ENCODE results near the gene SLC4A8. TPM values are rescaled to one million over a fixed set of nuclear protein-coding genes. Genes with fewer than 3 reads are reported as not detected.

SLC4A8 gene
- total RNA-seq, 1 experiment from 2014 or later: 4.2 TPM

DNA sequence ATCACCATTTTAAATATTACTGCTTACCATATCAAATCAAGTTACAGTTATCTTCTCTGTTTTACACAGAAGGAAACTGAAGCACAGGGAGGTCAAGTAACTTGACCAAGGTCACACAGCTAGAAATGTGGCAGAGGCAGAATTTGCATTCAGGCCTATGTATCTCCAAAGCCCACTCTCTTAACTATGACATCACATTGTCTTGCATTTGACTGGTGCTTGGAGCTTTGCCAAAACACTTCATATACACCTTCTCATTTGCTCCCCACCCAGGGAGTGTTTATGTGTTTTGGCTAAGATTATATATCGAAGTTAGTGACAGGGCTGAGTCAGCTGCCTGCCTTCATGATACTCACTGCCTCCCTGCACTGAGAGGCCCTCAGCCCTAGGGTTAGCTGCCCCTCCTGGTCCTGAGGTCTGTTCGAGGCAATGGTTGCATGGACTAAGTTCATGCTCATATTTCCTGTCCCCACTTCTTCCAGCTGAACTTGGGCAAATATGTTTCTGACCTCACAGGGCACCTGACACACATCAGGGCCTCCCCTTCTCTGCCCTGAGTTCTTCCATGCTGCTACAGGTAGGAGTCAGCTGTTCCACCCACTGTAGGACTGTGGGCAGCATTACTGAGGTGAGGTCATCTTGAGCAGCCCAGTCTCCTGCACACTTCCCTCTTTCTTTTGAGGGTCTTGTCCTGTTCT lies 35.2 kb upstream of the SLC4A8 start:
- ChIA-PET POLR2A (ENCODE audit: unreplicated experiment) (interaction anchor here (0.6 kb wide), 1 partner anchor 103 kb away, joined by 3 read pairs; no protein-coding TSS in a partner anchor), CTCF (no interaction called here)
- Histone ChIP-seq H3K9ac (ENCODE audit: low read length) (peak overlapping the region; percentile 38), H3K27me3 (ENCODE audit: low read length) (no peaks in the 10 kb centered on the region), H3K4me1 (ENCODE audit: insufficient read depth, low read length) (peaks cover 86% of the 10 kb centered on the region), H3F3A (ENCODE audit: low read length, unreplicated experiment) (no peaks in the 10 kb centered on the region), H3K4me3 (ENCODE audit: low read length) (peak overlapping the region; percentile 19; the same call in 1 of the 2 replicates), H3K36me3 (ENCODE audit: low read depth, low read length) (no peaks in the 10 kb centered on the region), H3K9me2 (replicated peaks; ENCODE audit: low read length) (no peaks in the 10 kb centered on the region), H2AFZ (ENCODE audit: low read length) (no peak overlapping the region), H3K4me2 (ENCODE audit: low read length) (peak overlapping the region; percentile 55), H3K9me3 (ENCODE audit: low read length) (no peaks in the 10 kb centered on the region), H3K27ac (ENCODE audit: low read length) (peak overlapping the region; percentile 97), H3K79me2 (ENCODE audit: low read length) (peaks cover 73% of the 10 kb centered on the region), H4K20me1 (ENCODE audit: low read length) (no peaks in the 10 kb centered on the region)
- intact Hi-C loops (cut with micrococcal nuclease): no loop called here
- no peak for TF ChIP-seq CTCF (conservative IDR thresholded peaks at IDR 0.05; ENCODE audit: low read depth, low read length)
- TF ChIP-seq EZH2phosphoT487 (IDR thresholded peaks at IDR 0.05; ENCODE audit: borderline replicate concordance, low read length): no peak
- TF ChIP-seq EZH2 (IDR thresholded peaks at IDR 0.05; ENCODE audit: low read length, unreplicated experiment): no peak
- BruUV-seq (replicated peaks): no TSS peak
- peak; percentile 78 for DNase-seq
- ATAC-seq: peak; percentile 19

- Histone ChIP-seq H3K79me2 (ENCODE audit: low read length) (peaks cover 66% of the 10 kb centered on the region), H3K36me3 (ENCODE audit: low read depth, low read length) (no peaks in the 10 kb centered on the region), H2AFZ (ENCODE audit: low read length) (no peak overlapping the region), H3K9me2 (replicated peaks; ENCODE audit: low read length) (no peaks in the 10 kb centered on the region), H3F3A (ENCODE audit: low read length, unreplicated experiment) (peaks cover 3% of the 10 kb centered on the region), H3K4me3 (ENCODE audit: low read length) (peak overlapping the region; percentile 88), H3K9me3 (ENCODE audit: low read length) (no peaks in the 10 kb centered on the region), H3K27me3 (ENCODE audit: low read length) (no peaks in the 10 kb centered on the region), H3K27ac (ENCODE audit: low read length) (peak overlapping the region; percentile 97), H4K20me1 (ENCODE audit: low read length) (no peaks in the 10 kb centered on the region), H3K4me2 (ENCODE audit: low read length) (peak overlapping the region; percentile 91), H3K4me1 (ENCODE audit: insufficient read depth, low read length) (peaks cover 86% of the 10 kb centered on the region), H3K9ac (ENCODE audit: low read length) (peak overlapping the region; percentile 91)
- DNase-seq (peak; percentile 14), ATAC-seq (no peak)
- CTCF ChIA-PET: interaction anchor here (1.5 kb wide), 1 partner anchor 19 kb away, joined by 5 read pairs; no protein-coding TSS in a partner anchor
- no peak for TF ChIP-seq EZH2 (IDR thresholded peaks at IDR 0.05; ENCODE audit: low read length, unreplicated experiment)
- no peak for TF ChIP-seq EZH2phosphoT487 (IDR thresholded peaks at IDR 0.05; ENCODE audit: borderline replicate concordance, low read length)
- TF ChIP-seq CTCF (conservative IDR thresholded peaks at IDR 0.05; ENCODE audit: low read depth, low read length): no peak
- intact Hi-C loops (cut with micrococcal nuclease): no loop called here
- POLR2A ChIA-PET (ENCODE audit: unreplicated experiment): interaction anchor here (0.5 to 0.6 kb wide), 2 partner anchors 24 to 927 kb away, joined by 13 to 24 read pairs; no protein-coding TSS in a partner anchor
- BruUV-seq (replicated peaks): TSS peak; percentile 40
Observed at GRCh38 chr12:51390457-51390856, 34.2 kb upstream of the SLC4A8 start.

DNA sequence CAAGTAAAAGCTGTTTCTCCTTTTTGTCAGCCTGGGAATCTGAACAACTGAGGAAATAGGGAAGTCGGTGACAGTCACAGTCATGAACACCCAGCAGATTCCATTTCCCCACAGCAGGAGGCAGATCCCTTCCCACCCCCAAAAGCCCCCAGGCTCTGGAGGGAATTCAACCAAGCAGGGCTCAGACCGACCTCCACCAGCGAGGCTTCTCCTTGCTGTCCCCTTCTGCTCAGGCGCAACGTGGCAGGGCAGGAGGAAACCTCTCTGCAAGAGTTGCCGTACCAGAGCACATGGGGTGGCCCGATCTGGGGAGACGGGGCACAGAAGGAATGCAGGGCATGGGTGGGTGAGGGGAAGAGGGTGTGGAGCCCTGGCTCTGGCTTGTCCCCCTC lies 33.7 kb upstream of the SLC4A8 start:
- Histone ChIP-seq H3K4me1 (ENCODE audit: insufficient read depth, low read length) (peaks cover 86% of the 10 kb centered on the region), H4K20me1 (ENCODE audit: low read length) (no peaks in the 10 kb centered on the region), H3K4me3 (ENCODE audit: low read length) (peak overlapping the region; percentile 88), H3K79me2 (ENCODE audit: low read length) (peaks cover 61% of the 10 kb centered on the region), H3K9me2 (replicated peaks; ENCODE audit: low read length) (no peaks in the 10 kb centered on the region), H3F3A (ENCODE audit: low read length, unreplicated experiment) (peaks cover 3% of the 10 kb centered on the region), H3K4me2 (ENCODE audit: low read length) (peak overlapping the region; percentile 91), H2AFZ (ENCODE audit: low read length) (peak overlapping the region; percentile 80), H3K9ac (ENCODE audit: low read length) (peak overlapping the region; percentile 91), H3K27ac (ENCODE audit: low read length) (peak overlapping the region; percentile 97), H3K27me3 (ENCODE audit: low read length) (no peaks in the 10 kb centered on the region), H3K9me3 (ENCODE audit: low read length) (no peaks in the 10 kb centered on the region), H3K36me3 (ENCODE audit: low read depth, low read length) (no peaks in the 10 kb centered on the region)
- peak; percentile 31 for DNase-seq
- TF ChIP-seq EZH2 (IDR thresholded peaks at IDR 0.05; ENCODE audit: low read length, unreplicated experiment) (no peak), EZH2phosphoT487 (IDR thresholded peaks at IDR 0.05; ENCODE audit: borderline replicate concordance, low read length) (no peak), CTCF (conservative IDR thresholded peaks at IDR 0.05; ENCODE audit: low read depth, low read length) (no peak)
- POLR2A ChIA-PET (ENCODE audit: unreplicated experiment): interaction anchor here (0.5 to 0.7 kb wide), 3 partner anchors 9 to 23 kb away, joined by 4 to 13 read pairs (median 5); no protein-coding TSS in a partner anchor
- intact Hi-C loops (cut with micrococcal nuclease): no loop called here
- CTCF ChIA-PET: interaction anchor here (1.5 kb wide), 1 partner anchor 19 kb away, joined by 5 read pairs; no protein-coding TSS in a partner anchor
- ATAC-seq: peak; percentile 2
- BruUV-seq (replicated peaks): no TSS peak
